NCI-H345 treated with DMSO at 0.1 percent for 48 hours (cell line): Measurements from ENCODE around the gene BTG4.
A peak's percentile ranks its signal among the peaks of the same experiment; 100 is the strongest.

Experiments used
- DNase-seq: peaks from one replicate; lab custom pipeline; 2025; ENCODE audit not compliant: unreplicated experiment; lab: John Stamatoyannopoulos, UW

The BTG4 gene

DNA sequence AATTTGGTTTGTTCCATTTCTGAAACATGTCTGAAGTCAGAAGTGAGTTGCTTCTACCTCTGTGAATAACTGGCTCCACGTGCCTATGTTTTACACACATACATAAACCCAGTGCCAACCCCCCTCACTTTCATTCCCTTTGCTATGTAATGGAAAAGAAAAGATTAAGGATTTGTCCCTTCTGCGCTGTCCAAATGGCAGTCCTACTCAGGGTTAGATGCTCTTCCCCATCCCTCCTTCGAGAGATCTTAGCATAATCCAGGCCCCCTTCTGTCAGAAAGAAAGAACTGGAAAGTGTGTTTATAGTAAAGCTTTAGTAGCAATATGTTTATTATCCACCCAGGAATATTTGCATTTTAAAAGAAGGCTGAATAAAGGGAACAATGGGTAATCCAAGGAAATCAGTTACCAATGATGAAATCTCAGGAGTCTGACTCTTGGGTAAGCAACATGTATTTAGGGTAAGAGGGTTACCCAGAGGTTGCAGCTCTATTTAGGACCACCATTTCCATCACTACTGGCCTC, 25.2 kb upstream of the BTG4 start:
- no peak for DNase-seq

DNA sequence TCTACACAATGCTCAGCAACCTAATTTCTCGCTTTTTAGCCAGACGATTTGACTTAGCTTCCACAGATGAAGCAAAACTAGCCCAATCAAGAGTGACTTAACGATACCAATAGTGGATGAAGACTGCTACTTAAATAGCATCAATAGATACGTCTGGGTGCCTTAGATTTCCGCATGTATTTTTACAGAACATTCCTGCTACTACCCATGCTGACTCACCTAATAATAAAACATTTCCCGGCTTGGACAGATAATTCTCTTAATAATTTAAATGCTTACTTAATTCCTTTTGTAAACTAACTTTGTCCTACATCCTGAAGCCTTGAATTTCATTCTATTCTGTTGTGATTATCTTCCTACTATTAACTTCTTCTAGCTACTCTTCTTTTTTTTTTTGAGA, 23.1 kb upstream of the BTG4 start:
- DNase-seq, result no peak

DNA sequence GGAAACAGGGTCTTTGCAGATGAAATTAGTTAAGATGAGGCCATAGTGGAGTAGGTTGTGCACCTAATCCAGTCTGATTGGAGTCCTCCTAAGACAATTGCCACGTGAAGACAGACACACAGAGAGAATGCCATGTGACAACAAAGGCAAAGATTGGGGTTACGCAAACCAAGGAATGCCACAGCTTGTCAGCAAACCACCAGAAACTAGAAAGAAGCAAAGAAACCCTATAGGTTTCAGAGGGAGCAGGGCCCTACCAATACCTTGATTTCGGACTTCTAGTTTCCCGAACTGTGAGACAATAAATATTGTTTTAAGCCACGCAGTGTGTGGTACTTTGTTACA, 20.2 kb upstream of the BTG4 start:
- DNase-seq, result no peak

DNA sequence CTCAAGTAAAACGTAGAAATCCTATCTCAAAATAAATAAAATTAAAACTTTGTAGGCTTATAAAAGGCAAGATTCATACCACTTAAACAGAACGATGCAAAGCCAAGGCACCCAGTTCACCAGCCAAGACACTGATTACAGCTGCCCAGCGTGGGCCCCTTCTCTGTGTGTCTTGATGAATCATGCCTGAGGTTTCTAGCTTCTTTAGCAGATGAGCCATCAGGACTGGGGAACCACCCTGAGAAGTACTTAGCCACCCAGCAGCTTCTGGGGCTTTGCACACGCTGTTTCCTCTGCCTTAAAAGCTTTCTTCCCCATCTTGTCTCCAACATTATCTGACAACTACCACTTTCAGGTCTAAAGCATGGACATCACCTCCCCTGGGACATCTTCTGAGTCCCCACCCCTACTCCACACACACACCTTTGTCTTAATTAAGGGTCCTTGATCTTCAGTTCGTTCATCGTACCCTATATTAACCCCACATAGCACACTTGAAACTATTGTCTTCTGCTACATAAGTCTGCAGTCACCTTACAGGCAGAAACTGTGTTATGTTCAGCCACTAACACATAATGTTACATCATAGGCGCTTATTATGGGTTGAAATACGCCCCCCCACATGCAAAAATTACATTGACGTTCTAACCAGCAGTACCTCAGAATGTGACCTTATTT, 19.6 kb upstream of the BTG4 start:
- no peak for DNase-seq

DNA sequence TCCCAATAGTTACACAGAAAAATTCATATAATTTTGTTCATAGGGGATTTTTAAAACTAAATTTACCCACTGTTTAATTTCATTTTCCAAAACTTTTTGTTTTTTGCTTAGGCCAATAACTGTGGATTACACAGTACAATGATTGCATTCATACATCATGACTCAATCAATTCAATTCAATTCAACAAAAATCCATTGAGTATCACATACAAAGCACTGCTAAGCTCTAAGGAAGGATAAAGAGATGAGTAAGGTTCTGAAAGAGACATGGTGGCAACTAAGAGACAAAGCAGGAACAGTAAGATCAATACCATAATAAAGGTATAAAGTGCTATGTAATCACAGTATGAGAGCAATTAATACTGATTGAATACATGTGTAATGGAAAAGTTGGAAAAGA, 18.9 kb upstream of the BTG4 start:
- DNase-seq, result no peak

DNA sequence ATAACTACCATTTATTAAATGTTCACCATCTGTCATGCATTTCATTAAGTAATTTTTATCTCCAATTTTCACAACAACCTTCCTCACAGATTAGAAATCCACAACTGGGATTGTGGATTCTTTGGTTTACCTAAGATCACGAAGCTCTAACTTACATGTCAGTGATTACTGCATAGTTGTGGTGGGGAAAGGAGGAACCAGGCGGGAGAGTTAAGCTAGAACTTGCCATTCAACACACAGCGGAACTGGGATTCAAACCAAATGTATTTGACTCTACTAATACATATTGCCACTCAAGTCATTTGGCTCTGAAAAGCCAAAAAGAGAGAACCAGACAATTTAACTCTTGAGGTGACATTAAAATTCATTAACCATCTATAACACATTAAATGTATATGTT, 17.9 kb upstream of the BTG4 start:
- DNase-seq, result no peak

DNA sequence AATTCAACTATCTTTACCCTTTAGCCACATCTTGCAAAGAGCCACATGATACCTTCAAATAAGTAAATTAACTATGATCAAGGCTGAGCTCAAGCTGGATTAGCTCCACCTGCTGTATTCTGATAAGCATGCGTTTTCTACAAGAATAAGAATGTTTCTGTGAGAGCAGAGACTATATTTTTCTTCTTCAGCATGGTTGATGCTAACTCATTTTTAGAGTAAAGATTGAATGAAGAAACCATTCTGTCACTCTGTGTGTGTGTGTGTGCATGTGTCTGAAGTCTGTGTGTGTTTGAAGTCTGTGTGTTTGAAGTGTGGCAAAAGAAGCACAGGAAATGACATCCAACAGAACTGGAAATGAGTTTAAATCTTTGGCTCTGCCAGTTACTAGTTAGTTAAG, 16.4 kb upstream of the BTG4 start:
- no peak for DNase-seq

DNA sequence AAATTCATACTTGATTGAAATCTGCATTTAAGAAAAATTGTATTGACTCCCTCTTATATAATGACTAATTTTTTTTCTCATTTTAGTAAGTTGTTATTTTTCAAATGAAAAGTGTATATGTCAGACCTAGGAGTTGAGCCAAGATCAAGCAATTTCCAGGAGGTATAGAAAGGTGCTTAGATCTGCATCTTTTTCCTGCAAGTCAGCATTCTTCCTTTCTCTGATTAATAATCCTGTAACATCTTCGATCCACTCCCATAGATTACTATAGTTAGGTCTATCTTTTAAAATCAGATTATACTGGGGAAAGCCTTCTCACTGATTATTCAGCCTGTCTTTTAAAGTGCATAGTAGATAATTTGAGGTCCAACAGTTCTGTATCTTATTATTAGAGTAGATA, 15.1 kb upstream of the BTG4 start:
- no peak for DNase-seq

DNA sequence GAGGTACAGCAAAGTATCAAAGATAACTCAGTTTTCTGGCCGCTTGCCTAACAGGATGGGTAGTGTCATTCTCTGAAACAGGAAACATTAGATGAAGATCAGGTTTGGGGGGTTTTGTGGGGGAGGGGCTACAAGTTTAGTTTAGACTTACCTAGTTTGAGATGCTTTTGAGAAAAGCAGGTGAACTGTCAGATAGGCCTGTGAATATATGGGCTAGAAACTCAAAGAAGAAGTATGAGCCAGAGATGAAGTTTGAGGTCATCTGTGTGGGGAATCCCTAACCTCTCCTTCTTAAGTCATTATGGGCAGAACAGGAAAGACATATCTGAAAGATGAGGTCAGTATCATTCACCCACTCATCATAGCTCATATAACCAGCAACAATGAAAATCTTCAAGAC, 14.3 kb upstream of the BTG4 start:
- DNase-seq, result no peak

DNA sequence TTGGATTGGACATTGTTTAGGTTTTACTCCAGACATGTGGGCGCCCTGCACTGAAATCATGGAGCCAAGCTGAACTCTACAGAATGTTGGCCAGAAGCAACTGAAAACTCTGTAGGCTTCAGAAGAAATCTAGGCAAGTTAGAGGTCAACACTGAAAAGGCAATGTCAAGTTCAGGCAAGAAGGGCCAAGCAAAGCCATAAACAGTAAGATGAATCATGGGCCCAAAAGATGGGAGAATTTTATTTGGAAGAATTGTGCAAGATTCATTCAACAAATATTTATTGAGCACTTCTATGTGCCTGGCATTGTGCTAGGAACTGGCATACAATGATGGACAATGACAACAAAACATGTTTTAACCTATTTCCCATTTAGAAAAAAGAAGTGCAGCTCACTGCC, 13.3 kb upstream of the BTG4 start:
- no peak for DNase-seq

DNA sequence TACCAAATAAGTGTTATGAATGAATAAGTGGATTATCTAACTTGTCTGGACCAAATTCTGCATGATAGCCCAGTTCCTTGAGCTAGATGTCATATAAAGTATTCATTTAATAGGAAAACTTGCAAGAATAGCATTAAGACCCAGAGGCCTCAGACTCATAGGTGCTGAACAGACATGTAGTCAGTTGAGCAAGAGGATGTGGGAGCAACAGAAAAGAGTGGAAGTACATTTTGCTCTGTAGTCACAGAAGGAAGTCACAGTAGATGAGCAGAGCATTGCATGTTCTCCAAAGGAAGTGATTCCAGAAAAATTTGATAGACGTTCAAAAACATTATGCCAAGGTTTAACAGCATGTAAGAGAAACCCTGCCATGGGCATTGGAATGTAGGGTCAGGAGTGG, 11.9 kb upstream of the BTG4 start:
- no peak for DNase-seq

DNA sequence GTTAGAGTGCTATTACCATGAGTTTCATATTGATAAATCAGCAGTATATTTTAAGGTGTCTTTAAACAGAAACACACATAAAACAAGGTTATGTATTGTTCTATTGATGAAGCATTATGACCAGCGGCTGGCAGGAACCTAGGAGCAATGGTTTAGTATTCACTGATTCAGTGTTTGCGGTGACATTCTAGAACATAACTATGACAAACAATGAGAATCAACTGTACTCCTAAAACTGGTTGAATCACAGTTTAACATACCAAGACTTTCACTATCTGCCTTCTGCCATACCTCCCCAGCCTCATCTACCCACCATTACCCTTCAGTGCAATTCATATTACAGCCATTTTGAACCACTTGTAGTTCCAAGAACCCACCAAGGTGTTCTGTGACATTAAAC, 11.2 kb upstream of the BTG4 start:
- no peak for DNase-seq

DNA sequence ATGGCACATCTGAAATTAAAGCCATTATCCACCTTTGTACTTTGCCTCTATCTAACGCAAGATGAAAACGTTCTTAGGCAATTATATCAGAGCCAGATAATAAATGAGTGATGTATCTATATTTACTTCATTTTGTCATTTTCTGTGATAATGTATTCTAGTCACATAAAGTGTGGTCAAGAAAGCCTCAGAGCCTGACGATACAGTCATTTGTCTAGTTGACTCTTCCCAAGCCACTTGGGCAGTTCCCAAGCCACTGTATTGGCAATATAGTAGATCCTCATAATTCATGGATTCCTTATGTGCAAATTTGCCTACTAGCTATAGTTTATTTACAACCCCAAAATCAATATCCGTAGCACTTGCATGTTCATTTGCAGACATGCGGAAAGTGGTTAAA, 10.2 kb upstream of the BTG4 start:
- no peak for DNase-seq

DNA sequence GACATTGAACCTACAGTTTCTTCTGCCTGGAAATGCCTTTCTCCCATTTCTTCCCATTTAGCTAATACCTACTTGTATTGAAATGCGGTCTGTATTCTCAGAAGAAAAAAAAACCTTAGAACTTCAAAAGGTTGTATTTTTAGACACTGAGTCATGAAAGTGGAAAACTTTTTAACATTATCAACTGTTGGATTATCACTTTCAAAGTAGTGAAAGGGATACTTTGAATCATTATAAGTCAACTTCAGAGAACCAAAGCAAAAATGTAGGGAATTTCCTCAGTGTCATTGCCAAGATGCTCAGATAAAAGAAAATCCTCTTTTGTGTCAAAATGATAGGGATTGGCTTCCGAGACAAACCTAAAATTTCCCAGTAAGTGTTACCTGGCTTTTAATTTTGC, 8.9 kb upstream of the BTG4 start:
- no peak for DNase-seq

DNA sequence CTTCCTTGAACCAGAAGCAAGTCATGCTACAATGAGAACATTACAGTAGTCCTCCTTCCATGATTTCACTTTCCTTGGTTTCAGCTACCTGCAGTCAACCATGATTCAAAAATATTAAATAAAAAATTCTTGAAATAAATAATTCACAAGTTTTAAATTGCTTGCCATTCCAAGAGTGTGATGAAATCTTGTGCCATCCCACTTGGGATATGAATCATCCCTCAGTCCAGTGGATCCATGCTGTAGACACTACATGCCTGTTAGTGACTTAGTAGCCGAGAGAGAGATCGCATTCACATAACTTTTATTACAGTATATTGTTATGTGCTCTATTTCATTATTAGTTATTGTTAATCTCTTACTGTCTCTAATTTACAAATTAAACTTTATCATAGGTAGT, 8.4 kb upstream of the BTG4 start:
- DNase-seq, result no peak

DNA sequence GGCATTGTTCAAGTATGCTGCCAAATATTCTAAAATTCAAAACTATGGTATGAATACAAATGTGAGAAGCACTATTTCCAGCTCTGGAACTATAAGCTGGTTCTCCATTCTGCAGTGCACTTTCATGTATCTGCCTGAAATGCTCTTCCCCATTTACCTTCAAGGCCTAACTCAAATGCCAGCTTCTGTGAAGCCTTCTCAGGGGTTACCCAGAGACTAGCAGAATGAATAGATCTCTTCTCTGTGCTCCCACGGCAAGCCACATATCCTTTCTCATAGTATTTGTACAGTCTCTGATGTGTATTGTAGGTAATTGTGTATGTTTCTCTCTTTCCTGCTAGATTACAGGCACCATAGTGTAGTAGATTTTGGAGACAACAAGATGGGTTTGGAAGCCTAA, 6.5 kb upstream of the BTG4 start:
- no peak for DNase-seq

DNA sequence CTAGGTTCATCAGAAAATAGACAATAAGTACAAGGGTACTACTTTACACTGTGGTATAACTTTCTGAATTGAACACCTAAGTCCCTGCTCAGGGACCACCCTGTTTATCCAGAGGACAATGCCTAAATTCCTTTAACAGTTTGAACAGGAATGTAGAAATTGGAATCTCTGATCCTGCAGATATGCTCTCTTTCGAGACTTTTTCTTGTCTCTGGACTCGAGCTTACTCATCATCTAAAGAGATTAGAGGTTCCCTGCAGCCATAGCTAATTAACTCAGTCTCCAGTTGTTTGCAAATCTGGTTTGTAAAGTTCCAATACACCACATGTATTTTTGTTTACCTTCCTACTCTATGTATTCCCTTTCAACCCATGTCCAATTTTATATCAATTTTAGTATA, 3.4 kb upstream of the BTG4 start:
- no peak for DNase-seq

DNA sequence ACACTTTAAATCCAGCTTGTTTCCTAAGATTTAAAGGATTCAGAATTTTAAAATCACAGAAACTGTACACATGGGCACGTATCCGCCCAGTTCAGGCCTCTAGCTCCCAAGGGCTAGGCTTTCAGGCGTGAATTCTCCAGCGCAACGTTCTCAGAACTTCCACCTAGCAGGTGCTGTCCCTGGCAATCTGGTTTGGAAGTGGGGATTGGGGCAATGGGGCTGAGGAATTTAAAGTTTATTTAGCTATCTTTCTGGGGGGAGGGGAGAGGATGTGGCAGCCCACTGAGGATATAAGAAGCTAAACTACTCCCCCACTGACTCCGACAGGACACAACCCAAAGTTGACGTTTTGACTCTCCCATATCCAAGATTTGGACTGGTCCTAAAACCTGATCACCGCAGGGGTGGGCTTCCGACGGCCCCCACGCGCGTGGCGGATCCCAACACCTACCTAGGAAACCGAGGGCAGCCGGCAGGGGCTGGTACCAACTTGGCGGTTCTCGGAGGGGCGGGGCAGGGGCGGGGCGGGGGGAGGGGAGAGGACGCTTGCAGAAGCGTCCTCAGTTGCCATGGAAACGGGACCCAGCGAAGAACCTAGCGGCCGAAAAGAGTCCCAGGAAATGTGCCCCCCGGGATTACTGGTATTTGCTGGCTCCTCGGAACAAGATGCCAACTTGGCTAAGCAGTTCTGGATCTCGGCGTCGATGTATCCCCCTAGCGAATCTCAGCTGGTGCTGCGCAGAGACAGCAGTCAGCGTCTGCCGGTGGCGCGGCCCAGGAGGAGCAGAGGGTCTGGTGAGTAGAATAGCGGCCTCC, 2.2 kb upstream of the BTG4 start, which contains the start of gene HOATZ:
HOATZ (plus strand) TSS at position 563 of the 816 bp plus-strand sequence; CDS start at position 570, 7 bp downstream.
- peak; percentile 48 for DNase-seq

DNA sequence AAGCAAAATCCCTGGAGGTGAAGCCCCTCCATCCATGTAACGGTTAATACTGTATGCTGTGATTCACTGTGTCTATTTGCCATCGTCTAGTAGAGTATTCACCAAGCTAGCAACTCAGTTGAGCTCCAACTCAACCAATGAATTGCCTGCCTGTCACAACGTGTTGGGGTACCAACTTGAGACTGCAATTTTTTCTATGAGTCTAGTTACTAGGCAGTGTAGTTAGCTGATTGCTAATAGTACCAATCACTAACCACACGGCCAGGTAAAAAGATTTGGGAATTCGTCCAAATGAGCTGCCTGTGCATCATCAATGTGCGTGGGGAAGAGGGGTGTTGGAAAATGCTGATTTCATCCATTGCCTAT, 1.0 kb upstream of the BTG4 start:
- no peak for DNase-seq

DNA sequence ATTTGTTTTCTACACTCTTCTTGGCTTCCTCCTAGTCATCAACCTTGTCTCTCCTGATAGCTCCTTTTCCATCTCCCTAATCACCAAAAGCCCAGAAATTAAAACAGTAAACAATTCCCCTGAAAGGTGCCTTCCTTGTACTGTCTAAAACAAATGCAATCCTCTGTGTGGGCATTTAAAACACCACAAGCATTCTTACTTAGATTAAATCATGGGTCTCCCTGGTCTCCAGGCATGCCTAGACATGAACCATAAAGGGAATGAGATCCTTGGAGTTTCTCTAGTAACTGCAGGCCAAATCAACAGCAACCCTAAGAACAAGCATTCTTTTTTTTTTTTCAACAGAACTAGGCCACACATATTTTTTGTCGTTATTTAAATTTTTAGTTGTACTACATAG, 1.9 kb downstream of the BTG4 start:
- DNase-seq, result no peak

DNA sequence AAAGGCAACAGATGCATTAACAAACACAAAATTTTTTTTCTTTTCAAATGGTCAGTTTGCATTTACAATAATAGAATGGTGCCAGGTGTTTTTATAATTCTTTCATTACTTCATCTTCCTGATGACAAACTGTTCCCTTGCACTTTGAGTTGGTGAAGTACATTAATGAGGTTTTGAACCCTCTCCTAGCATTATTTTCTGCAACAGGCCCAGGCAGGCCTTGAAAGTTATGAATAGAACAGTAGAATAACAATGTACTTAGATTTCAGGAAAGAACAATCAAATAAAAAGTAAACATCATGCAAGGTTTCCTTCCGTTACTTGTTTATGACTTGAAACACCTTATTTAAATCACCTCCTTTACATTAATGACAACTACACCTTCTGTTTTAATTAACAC, 9.6 kb downstream of the BTG4 start:
- DNase-seq, result peak; percentile 26

DNA sequence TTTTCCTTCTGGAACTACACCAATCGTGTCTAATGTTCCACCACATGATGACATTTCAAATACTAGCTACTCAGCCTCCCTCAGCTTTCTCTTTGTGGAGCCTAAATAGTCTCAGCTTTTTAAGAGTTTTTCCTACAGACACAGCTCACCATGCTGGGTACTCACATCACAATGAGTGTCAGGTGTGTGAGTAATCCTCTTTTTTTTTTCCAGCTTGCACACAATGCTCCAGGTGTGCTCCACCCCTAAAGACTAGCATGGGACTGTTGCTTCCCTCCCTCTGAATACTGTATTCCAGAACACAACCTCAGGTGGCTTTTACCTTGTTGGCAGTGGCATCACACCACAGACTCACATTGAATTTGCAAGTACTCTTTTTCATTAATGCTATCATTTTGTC, 11.7 kb downstream of the BTG4 start:
- DNase-seq, result peak; percentile 26

DNA sequence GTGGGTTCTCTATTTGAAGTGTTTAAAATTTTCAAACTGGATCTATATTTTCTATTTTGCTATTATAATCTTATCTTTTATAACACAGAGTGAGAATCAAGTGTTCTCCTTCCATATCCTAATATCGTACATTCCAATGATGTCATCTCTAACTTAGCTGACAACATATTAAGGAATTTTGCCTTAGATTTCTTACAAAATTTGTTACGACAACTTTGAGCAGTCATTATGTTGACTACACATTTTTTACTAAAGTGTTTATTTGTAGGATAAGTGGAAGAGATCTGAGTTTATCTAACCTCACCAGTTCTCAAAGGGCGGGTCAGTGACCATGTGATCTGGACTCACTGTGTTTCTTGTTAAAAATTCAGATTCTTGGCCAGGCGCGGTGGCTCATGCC, 12.7 kb downstream of the BTG4 start:
- DNase-seq, result no peak
